ENCODE measurements around the gene SLC6A1. TPM values are rescaled to one million over a fixed set of nuclear protein-coding genes. Genes with fewer than 3 reads are reported as not detected.

Gene SLC6A1
- total RNA-seq, 1 experiment from 2014 or later: not detected

- no peaks in the 10 kb centered on the region; the same call in 1 of the 2 replicates for H3K27me3 ChIP-seq (replicated peaks; ENCODE audit: control insufficient read depth, insufficient read depth, low read length)
- ChIA-PET CTCF (no interaction called here), POLR2A (no interaction called here)
- no peak overlapping the region for H3K4me3 Mint-ChIP-seq (ENCODE audit: unreplicated experiment)
- BruUV-seq (replicated peaks): no TSS peak
- H3K27ac Mint-ChIP-seq (ENCODE audit: unreplicated experiment): no peak overlapping the region
- DNase-seq: no peak
- H3K4me3 ChIP-seq (ENCODE audit: low read depth, low read length): no peak overlapping the region
- intact Hi-C loops (cut with micrococcal nuclease; ENCODE audit: unreplicated experiment): no loop called here
- no peak for TF ChIP-seq CTCF (IDR thresholded peaks at IDR 0.05; ENCODE audit: insufficient read depth in 1 of 2, low read depth in 1 of 2, low read length in 1 of 2, severe bottlenecking in 1 of 2, unreplicated experiment in 1 of 2)
- H3K9me3 Mint-ChIP-seq (ENCODE audit: unreplicated experiment): no peaks in the 10 kb centered on the region
- no peaks in the 10 kb centered on the region for H3K9me3 ChIP-seq
- H3K36me3 Mint-ChIP-seq (ENCODE audit: insufficient read depth, unreplicated experiment): no peaks in the 10 kb centered on the region
- H3K4me1 Mint-ChIP-seq (ENCODE audit: low read depth, unreplicated experiment): no peaks in the 10 kb centered on the region
- no peaks in the 10 kb centered on the region for H3K4me1 ChIP-seq
- H3K36me3 ChIP-seq (ENCODE audit: control insufficient read depth, insufficient read depth, low read length): no peaks in the 10 kb centered on the region
- peaks cover 18% of the 10 kb centered on the region for H3K27me3 Mint-ChIP-seq (ENCODE audit: insufficient read depth, unreplicated experiment)
These were observed 58.2 kb downstream of the SLC6A1 start for GRCh38 chr3:11050666-11051323.

- CTCF ChIA-PET: no interaction called here
- intact Hi-C loops (cut with micrococcal nuclease; ENCODE audit: unreplicated experiment): no loop called here
These were observed 61.5 kb downstream of the SLC6A1 start for GRCh38 chr3:11053926-11054503.

More at GRCh38 chr3:11053926-11054503, 61.5 kb downstream of the SLC6A1 start:
- no peaks in the 10 kb centered on the region for H3K9me3 Mint-ChIP-seq (ENCODE audit: unreplicated experiment)
- Histone ChIP-seq H3K4me1 (no peaks in the 10 kb centered on the region), H3K27me3 (replicated peaks; ENCODE audit: control insufficient read depth, insufficient read depth, low read length) (no peaks in the 10 kb centered on the region; the same call in none of the 2 replicates), H3K36me3 (ENCODE audit: control insufficient read depth, insufficient read depth, low read length) (no peaks in the 10 kb centered on the region), H3K4me3 (ENCODE audit: low read depth, low read length) (no peak overlapping the region), H3K9me3 (no peaks in the 10 kb centered on the region)
- H3K4me3 Mint-ChIP-seq (ENCODE audit: unreplicated experiment): no peak overlapping the region
- no peak for DNase-seq
- peaks cover 31% of the 10 kb centered on the region for H3K27me3 Mint-ChIP-seq (ENCODE audit: insufficient read depth, unreplicated experiment)
- no peak overlapping the region for H3K27ac Mint-ChIP-seq (ENCODE audit: unreplicated experiment)
- no TSS peak for BruUV-seq (replicated peaks)
- POLR2A ChIA-PET: no interaction called here
- no peak for TF ChIP-seq CTCF (IDR thresholded peaks at IDR 0.05; ENCODE audit: insufficient read depth in 1 of 2, low read depth in 1 of 2, low read length in 1 of 2, severe bottlenecking in 1 of 2, unreplicated experiment in 1 of 2)
- no peaks in the 10 kb centered on the region for H3K4me1 Mint-ChIP-seq (ENCODE audit: low read depth, unreplicated experiment)
- H3K36me3 Mint-ChIP-seq (ENCODE audit: insufficient read depth, unreplicated experiment): no peaks in the 10 kb centered on the region
